Stimulated activated CD8-positive, alpha-beta memory T cell treated with anti-CD3 and anti-CD28 coated beads, Interleukin-15, amount 100 ng/mL, for 1 hour (primary cell): Measurements from ENCODE around the gene SMYD5.
A peak's percentile ranks its signal among the peaks of the same experiment; 100 is the strongest.
"Not testable (repeated sequence)": the region's sequence is repeated elsewhere in the genome, so short reads cannot be mapped to it uniquely, and the experiment has no call there.

Experiments
- DNase-seq: peaks from one replicate; pipeline ENCODE4 v3.0.0-alpha.2; 2020; ENCODE audit warnings: low read depth

The SMYD5 gene

GRCh38 chr2:73214120-73215035, at the start of gene SMYD5:
TSS of gene SMYD5 (plus strand) at chr2:73214245. CDS start at chr2:73214267, 22 bp downstream.
- peak; percentile 87 for DNase-seq

- DNase-seq, result not testable (repeated sequence)
These were observed 48.1 kb upstream of the SMYD5 start for GRCh38 chr2:73165978-73166377.

- DNase-seq, result not testable (repeated sequence)
These were observed 47.2 kb upstream of the SMYD5 start for GRCh38 chr2:73166813-73167212.

GRCh38 chr2:73168348-73168747, 45.7 kb upstream of the SMYD5 start:
- DNase-seq, result not testable (repeated sequence)

GRCh38 chr2:73170341-73170740, 43.7 kb upstream of the SMYD5 start:
- DNase-seq, result not testable (repeated sequence)

- DNase-seq, result no peak
These were observed 41.1 kb upstream of the SMYD5 start for GRCh38 chr2:73172963-73173362.

GRCh38 chr2:73173781-73174180, 40.3 kb upstream of the SMYD5 start:
- DNase-seq, result no peak

GRCh38 chr2:73174244-73174643, 39.8 kb upstream of the SMYD5 start:
- no peak for DNase-seq

- DNase-seq, result no peak
These were observed 38.9 kb upstream of the SMYD5 start for GRCh38 chr2:73174941-73175662.

GRCh38 chr2:73175663-73176204, 38.3 kb upstream of the SMYD5 start:
- peak; percentile 43 for DNase-seq

GRCh38 chr2:73176205-73176880, 37.7 kb upstream of the SMYD5 start:
- DNase-seq, result no peak

GRCh38 chr2:73176881-73177644, 37.0 kb upstream of the SMYD5 start:
- peak; percentile 84 for DNase-seq

GRCh38 chr2:73177645-73178255, 36.3 kb upstream of the SMYD5 start:
- DNase-seq, result no peak

- no peak for DNase-seq
These were observed 28.1 kb upstream of the SMYD5 start for GRCh38 chr2:73185965-73186364.

GRCh38 chr2:73187549-73187948, 26.5 kb upstream of the SMYD5 start:
- DNase-seq, result no peak

- DNase-seq, result no peak
These were observed 16.5 kb upstream of the SMYD5 start for GRCh38 chr2:73197579-73197978.

GRCh38 chr2:73200281-73200680, 13.8 kb upstream of the SMYD5 start:
- DNase-seq, result not testable (repeated sequence)

GRCh38 chr2:73202156-73203054, 11.6 kb upstream of the SMYD5 start, which contains the start of gene NOTO:
TSS of gene NOTO (plus strand) at chr2:73202574. CDS start at chr2:73202667, 93 bp downstream.
- DNase-seq, result no peak

GRCh38 chr2:73203055-73203681, 10.9 kb upstream of the SMYD5 start:
- no peak for DNase-seq
